HepG2 (cell line): ENCODE results near the gene SAMD10. TPM values are rescaled to one million over a fixed set of nuclear protein-coding genes. Genes with fewer than 3 reads are reported as not detected.

Experiments
- AGO2 ChIP-seq: fragments of 200-400 bp; formaldehyde crosslinking; optimal IDR thresholded peaks from 2 replicates; pipeline ENCODE3; 2017; ENCODE audit warnings: mild to moderate bottlenecking, low read depth, low read length, moderate library complexity
- JARID2 ChIP-seq: sonication (generic); formaldehyde crosslinking; IDR thresholded peaks from 2 replicates; pipeline ENCODE4 v1.8.1; 2023; ENCODE audit warnings: missing genetic modification reagents, inconsistent platforms; ENCODE audit not compliant: insufficient replicate concordance
- KMT2B ChIP-seq: IDR thresholded peaks from 2 replicates; pipeline ENCODE4 v1.6.1; 2016; ENCODE audit warnings: missing genetic modification reagents, missing compliant biosample characterization
- NCOR1 ChIP-seq: fragments of 200-600 bp; sonication (generic); IDR thresholded peaks from 2 replicates; pipeline ENCODE4 v1.7.0; 2017; ENCODE audit warnings: antibody characterized with exemption, low read length, borderline replicate concordance
- NFKB2 ChIP-seq: sonication (generic); formaldehyde crosslinking; IDR thresholded peaks from 2 replicates; pipeline ENCODE4 v1.4.0; 2020; ENCODE audit warnings: missing genetic modification reagents, borderline replicate concordance
- TEAD2 ChIP-seq: sonication (generic); formaldehyde crosslinking; IDR thresholded peaks from 2 replicates; pipeline ENCODE4 v1.9.0; 2021; ENCODE audit warnings: missing genetic modification reagents
- ZBTB7B ChIP-seq: sonication (generic); formaldehyde crosslinking; IDR thresholded peaks from 2 replicates; pipeline ENCODE4 v1.4.0; 2020; ENCODE audit warnings: missing genetic modification reagents
- ZBTB8A ChIP-seq: sonication (generic); formaldehyde crosslinking; IDR thresholded peaks from 2 replicates; pipeline ENCODE4 v1.4.0; 2020; ENCODE audit warnings: mild to moderate bottlenecking, low read depth, missing genetic modification reagents, borderline replicate concordance
- ZNF30 ChIP-seq: sonication (generic); formaldehyde crosslinking; IDR thresholded peaks from 2 replicates; pipeline ENCODE4 v1.5.0; 2020; ENCODE audit warnings: mild to moderate bottlenecking, missing genetic modification reagents
- ZNF772 ChIP-seq: sonication (generic); formaldehyde crosslinking; IDR thresholded peaks from 2 replicates; pipeline ENCODE4 v1.5.0; 2020; ENCODE audit warnings: mild to moderate bottlenecking, missing genetic modification reagents
- polyA plus RNA-seq, 8 experiments: library from polyadenylated mRNA; depleted of rRNA in 3 of 8; stranded (reverse) in 7 of 8; unstranded in 1 of 8; fragments of >200 nt; fragmentation: Illumina TruSeq in 4 of 8; extraction: Trizol in 4 of 8; gene quantifications; 2 replicates each; pipeline versions ENCODE4 v1.2.1 to v1.2.3, GENCODE V29; 2011 to 2016; ENCODE audit warnings: low read depth in 4 of 8, missing spikeins in 1 of 8, mixed read lengths in 1 of 8; ENCODE audit not compliant: insufficient read depth in 1 of 8
- total RNA-seq, 5 experiments: library from RNA; depleted of rRNA; stranded (reverse); fragments of >200 nt; fragmentation: Illumina TruSeq; extraction: Trizol; gene quantifications; 2 replicates each; pipeline ENCODE4 v1.2.3, GENCODE V29; 2016; ENCODE audit warnings: low read depth in 1 of 5
- TF ChIP-seq, protein P1 (sequence below): sonication (generic); formaldehyde crosslinking; IDR thresholded peaks from 2 replicates; pipeline ENCODE4 v1.4.0; 2020; ENCODE audit warnings: missing genetic modification reagents
- TF ChIP-seq, protein P2 (sequence below): sonication (generic); formaldehyde crosslinking; IDR thresholded peaks from 2 replicates; pipeline ENCODE4 v1.4.0; 2020; ENCODE audit warnings: mild to moderate bottlenecking, low read depth, missing genetic modification reagents

SAMD10 gene
- total and polyA plus RNA-seq, 2 of the 13 experiments (the other 11 are each of a cell fraction or from before 2014, with no cell fraction given) = 6.1 to 11.0 TPM

DNA sequence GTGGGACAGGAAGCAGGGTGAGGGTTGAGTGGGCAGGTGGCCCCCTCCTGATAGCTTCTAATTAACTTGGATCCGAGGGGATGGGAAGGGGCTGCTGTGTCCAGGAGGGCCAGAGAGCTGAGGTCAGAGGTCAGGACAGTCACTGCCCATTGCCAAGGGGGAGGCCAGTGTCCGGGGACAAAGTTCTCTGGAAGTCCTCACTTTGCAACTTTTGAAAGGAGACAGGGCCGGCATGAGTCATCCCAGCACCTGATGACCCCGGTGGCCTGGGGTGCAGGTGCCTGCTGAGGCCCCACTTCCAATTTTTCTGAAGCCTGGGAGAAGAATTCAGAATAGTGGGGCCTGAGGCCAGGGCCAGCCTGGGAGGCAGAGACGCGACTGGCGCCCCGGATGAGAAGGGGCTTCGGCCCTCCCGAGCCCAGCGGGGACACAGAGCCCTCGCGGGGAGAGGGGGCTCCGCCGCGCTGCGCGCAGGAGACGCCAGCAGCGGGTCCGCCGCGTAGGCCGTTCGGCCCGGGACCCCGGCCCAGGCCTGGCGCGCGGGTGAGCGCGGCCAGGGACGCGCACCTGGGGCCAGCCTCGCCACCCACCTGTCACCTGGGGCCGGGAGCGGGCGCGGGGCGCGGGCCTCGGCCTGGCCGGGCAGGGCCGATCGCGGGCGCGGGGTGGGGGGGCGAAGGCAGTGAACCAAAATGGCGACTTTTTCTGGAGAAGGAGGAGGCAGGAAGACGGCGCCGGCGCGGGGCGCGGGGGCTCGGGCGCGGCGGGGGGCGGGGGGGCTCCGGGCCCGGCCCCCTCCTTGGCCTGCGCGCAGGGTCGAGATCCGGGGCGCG, 10.3 kb downstream of the SAMD10 start (continued):
- TF ChIP-seq ZNF772 (CRISPR knock-in tag) (no peak), KMT2B (CRISPR knock-in tag) (peak; percentile 47; the same call in 1 of the 2 replicates), NCOR1 (peak; percentile 86), AGO2 (peak; percentile 95), ZBTB7B (peak; percentile 94), TEAD2 (CRISPR knock-in tag) (no peak), ZBTB8A (CRISPR knock-in tag) (no peak; the same call in 1 of the 2 replicates), ZNF30 (CRISPR knock-in tag) (no peak), NFKB2 (CRISPR knock-in tag) (no peak), JARID2 (no peak)
- TF ChIP-seq, protein P1, sequence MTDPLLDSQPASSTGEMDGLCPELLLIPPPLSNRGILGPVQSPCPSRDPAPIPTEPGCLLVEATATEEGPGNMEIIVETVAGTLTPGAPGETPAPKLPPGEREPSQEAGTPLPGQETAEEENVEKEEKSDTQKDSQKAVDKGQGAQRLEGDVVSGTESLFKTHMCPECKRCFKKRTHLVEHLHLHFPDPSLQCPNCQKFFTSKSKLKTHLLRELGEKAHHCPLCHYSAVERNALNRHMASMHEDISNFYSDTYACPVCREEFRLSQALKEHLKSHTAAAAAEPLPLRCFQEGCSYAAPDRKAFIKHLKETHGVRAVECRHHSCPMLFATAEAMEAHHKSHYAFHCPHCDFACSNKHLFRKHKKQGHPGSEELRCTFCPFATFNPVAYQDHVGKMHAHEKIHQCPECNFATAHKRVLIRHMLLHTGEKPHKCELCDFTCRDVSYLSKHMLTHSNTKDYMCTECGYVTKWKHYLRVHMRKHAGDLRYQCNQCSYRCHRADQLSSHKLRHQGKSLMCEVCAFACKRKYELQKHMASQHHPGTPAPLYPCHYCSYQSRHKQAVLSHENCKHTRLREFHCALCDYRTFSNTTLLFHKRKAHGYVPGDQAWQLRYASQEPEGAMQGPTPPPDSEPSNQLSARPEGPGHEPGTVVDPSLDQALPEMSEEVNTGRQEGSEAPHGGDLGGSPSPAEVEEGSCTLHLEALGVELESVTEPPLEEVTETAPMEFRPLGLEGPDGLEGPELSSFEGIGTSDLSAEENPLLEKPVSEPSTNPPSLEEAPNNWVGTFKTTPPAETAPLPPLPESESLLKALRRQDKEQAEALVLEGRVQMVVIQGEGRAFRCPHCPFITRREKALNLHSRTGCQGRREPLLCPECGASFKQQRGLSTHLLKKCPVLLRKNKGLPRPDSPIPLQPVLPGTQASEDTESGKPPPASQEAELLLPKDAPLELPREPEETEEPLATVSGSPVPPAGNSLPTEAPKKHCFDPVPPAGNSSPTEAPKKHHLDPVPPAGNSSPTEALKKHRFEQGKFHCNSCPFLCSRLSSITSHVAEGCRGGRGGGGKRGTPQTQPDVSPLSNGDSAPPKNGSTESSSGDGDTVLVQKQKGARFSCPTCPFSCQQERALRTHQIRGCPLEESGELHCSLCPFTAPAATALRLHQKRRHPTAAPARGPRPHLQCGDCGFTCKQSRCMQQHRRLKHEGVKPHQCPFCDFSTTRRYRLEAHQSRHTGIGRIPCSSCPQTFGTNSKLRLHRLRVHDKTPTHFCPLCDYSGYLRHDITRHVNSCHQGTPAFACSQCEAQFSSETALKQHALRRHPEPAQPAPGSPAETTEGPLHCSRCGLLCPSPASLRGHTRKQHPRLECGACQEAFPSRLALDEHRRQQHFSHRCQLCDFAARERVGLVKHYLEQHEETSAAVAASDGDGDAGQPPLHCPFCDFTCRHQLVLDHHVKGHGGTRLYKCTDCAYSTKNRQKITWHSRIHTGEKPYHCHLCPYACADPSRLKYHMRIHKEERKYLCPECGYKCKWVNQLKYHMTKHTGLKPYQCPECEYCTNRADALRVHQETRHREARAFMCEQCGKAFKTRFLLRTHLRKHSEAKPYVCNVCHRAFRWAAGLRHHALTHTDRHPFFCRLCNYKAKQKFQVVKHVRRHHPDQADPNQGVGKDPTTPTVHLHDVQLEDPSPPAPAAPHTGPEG (CRISPR knock-in tag) = 0 out of 2 replicates have a peak, but pooled peaks have one; percentile 57
- TF ChIP-seq, protein P2, sequence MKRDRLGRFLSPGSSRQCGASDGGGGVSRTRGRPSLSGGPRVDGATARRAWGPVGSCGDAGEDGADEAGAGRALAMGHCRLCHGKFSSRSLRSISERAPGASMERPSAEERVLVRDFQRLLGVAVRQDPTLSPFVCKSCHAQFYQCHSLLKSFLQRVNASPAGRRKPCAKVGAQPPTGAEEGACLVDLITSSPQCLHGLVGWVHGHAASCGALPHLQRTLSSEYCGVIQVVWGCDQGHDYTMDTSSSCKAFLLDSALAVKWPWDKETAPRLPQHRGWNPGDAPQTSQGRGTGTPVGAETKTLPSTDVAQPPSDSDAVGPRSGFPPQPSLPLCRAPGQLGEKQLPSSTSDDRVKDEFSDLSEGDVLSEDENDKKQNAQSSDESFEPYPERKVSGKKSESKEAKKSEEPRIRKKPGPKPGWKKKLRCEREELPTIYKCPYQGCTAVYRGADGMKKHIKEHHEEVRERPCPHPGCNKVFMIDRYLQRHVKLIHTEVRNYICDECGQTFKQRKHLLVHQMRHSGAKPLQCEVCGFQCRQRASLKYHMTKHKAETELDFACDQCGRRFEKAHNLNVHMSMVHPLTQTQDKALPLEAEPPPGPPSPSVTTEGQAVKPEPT = peak; percentile 77
